ENCODE data around the gene PLAC1. TPM values are rescaled to one million over a fixed set of nuclear protein-coding genes. Genes with fewer than 3 reads are reported as not detected.

The PLAC1 gene
- total and polyA plus RNA-seq, 3 donors from 2014 or later = 0.81 to 3.0 (median 1.0) TPM

GRCh38 chrX:134619838-134620237 lies 38.4 kb downstream of the PLAC1 start:
- intact Hi-C loops (cut with DNase I; ENCODE audit: low total_unique reads) = no loop called here
- Histone ChIP-seq H3K27me3 (no peaks in the 10 kb centered on the region), H3K4me1 (no peaks in the 10 kb centered on the region), H3K9me3 (no peaks in the 10 kb centered on the region), H3K27ac (no peak overlapping the region), H3K4me3 (no peak overlapping the region), H3K36me3 (ENCODE audit: low read depth, missing control alignments) (no peaks in the 10 kb centered on the region)
- DNase-seq = no peak
- TF ChIP-seq POLR2A (IDR thresholded peaks at IDR 0.05) = no peak
- TF ChIP-seq CTCF (IDR thresholded peaks at IDR 0.05) = no peak
- 86 to 100% methylated on average over 1 of the region's 1 CpG for WGBS, 2 donors

- H3K27ac ChIP-seq = no peak overlapping the region
- no peak overlapping the region for H3K4me3 ChIP-seq
- DNase-seq = no peak
- H3K9me3 ChIP-seq = no peaks in the 10 kb centered on the region
- intact Hi-C loops (cut with DNase I; ENCODE audit: low total_unique reads) = no loop called here
- 76 to 79% methylated on average over 3 of the region's 3 CpGs for WGBS, 2 donors
- H3K4me1 ChIP-seq = no peaks in the 10 kb centered on the region
- TF ChIP-seq POLR2A (IDR thresholded peaks at IDR 0.05) (no peak), CTCF (IDR thresholded peaks at IDR 0.05) (no peak)
- H3K27me3 ChIP-seq = no peaks in the 10 kb centered on the region
- no peaks in the 10 kb centered on the region for H3K36me3 ChIP-seq (ENCODE audit: low read depth, missing control alignments)
These were observed 44.9 kb downstream of the PLAC1 start for GRCh38 chrX:134613396-134613795.

GRCh38 chrX:134608153-134608552 lies 50.1 kb downstream of the PLAC1 start:
- TF ChIP-seq CTCF (IDR thresholded peaks at IDR 0.05) = no peak
- no peak for TF ChIP-seq POLR2A (IDR thresholded peaks at IDR 0.05)
- WGBS, 2 donors = 92 to 95% methylated on average over 1 of the region's 1 CpG
- no peak overlapping the region for H3K27ac ChIP-seq
- intact Hi-C loops (cut with DNase I; ENCODE audit: low total_unique reads) = no loop called here
- no peak overlapping the region for H3K4me3 ChIP-seq
- no peaks in the 10 kb centered on the region for H3K36me3 ChIP-seq (ENCODE audit: low read depth, missing control alignments)
- no peaks in the 10 kb centered on the region for H3K27me3 ChIP-seq
- no peaks in the 10 kb centered on the region for H3K4me1 ChIP-seq
- H3K9me3 ChIP-seq = no peaks in the 10 kb centered on the region
- DNase-seq = no peak

GRCh38 chrX:134607523-134607922 lies 50.7 kb downstream of the PLAC1 start:
- no peaks in the 10 kb centered on the region for H3K36me3 ChIP-seq (ENCODE audit: low read depth, missing control alignments)
- H3K4me3 ChIP-seq = no peak overlapping the region
- no peak for DNase-seq
- H3K4me1 ChIP-seq = no peaks in the 10 kb centered on the region
- H3K27ac ChIP-seq = no peak overlapping the region
- H3K9me3 ChIP-seq = no peaks in the 10 kb centered on the region
- intact Hi-C loops (cut with DNase I; ENCODE audit: low total_unique reads) = no loop called here
- no peaks in the 10 kb centered on the region for H3K27me3 ChIP-seq
- WGBS, 2 donors = 96 to 97% methylated on average over 5 to 6 of the region's 6 CpGs
- no peak for TF ChIP-seq CTCF (IDR thresholded peaks at IDR 0.05)
- TF ChIP-seq POLR2A (IDR thresholded peaks at IDR 0.05) = no peak

GRCh38 chrX:134604701-134605311 lies 53.5 kb downstream of the PLAC1 start:
- Histone ChIP-seq H3K4me3 (no peak overlapping the region), H3K4me1 (no peaks in the 10 kb centered on the region), H3K27ac (peak overlapping the region; percentile 24 to 39), H3K27me3 (no peaks in the 10 kb centered on the region), H3K9me3 (no peaks in the 10 kb centered on the region), H3K36me3 (ENCODE audit: low read depth, missing control alignments) (no peaks in the 10 kb centered on the region)
- 28 to 48% methylated on average over 3 to 4 of the region's 4 CpGs for WGBS, 2 donors
- intact Hi-C loops (cut with DNase I; ENCODE audit: low total_unique reads) = no loop called here
- DNase-seq = peak; percentile 39
- TF ChIP-seq POLR2A (IDR thresholded peaks at IDR 0.05) = no peak
- no peak for TF ChIP-seq CTCF (IDR thresholded peaks at IDR 0.05)
